Endothelial cell (in vitro differentiated cells): ENCODE measurements around the gene PPP1R10. TPM values are rescaled to one million over a fixed set of nuclear protein-coding genes. Genes with fewer than 3 reads are reported as not detected.

Experiments used
- DNase-seq: peaks from one replicate; pipeline ENCODE4 v3.0.0; 2021; ENCODE audit warnings: low spot score
- H3K27ac Mint-ChIP-seq: one replicate; pipeline ENCODE4 v1.8.0; 2021; ENCODE audit warnings: mixed read lengths, inconsistent platforms; ENCODE audit not compliant: unreplicated experiment
- H3K27me3 Mint-ChIP-seq: one replicate; pipeline ENCODE4 v1.8.0; 2021; ENCODE audit warnings: mild to moderate bottlenecking, moderate library complexity, mixed read lengths, inconsistent platforms; ENCODE audit not compliant: unreplicated experiment
- H3K36me3 Mint-ChIP-seq: one replicate; pipeline ENCODE4 v1.8.0; 2021; ENCODE audit warnings: mild to moderate bottlenecking, low read depth, mixed read lengths, inconsistent platforms; ENCODE audit not compliant: unreplicated experiment
- H3K4me1 Mint-ChIP-seq: one replicate; pipeline ENCODE4 v1.8.0; 2021; ENCODE audit warnings: mild to moderate bottlenecking, mixed read lengths, inconsistent platforms; ENCODE audit not compliant: unreplicated experiment
- H3K4me3 Mint-ChIP-seq: one replicate; pipeline ENCODE4 v1.8.0; 2021; ENCODE audit warnings: mild to moderate bottlenecking, mixed read lengths, inconsistent platforms; ENCODE audit not compliant: unreplicated experiment
- H3K9me3 Mint-ChIP-seq: one replicate; pipeline ENCODE4 v1.8.0; 2021; ENCODE audit warnings: mixed read lengths, inconsistent platforms; ENCODE audit not compliant: unreplicated experiment
- CTCF ChIP-seq: fragments of 200-600 bp; sonication (generic); IDR thresholded peaks from one replicate; pipeline ENCODE4 v1.5.0; 2021; ENCODE audit warnings: antibody characterized with exemption; ENCODE audit not compliant: unreplicated experiment
- total RNA-seq: library from RNA; stranded (reverse); fragmentation: NEBNext Ultra II Directional; extraction: Animal tissue kit (Norgen Biotek cat#: 25700); gene quantifications from one replicate; pipeline ENCODE4 v1.2.1, GENCODE V29; 2021; ENCODE audit not compliant: unreplicated experiment

PPP1R10 gene
- total RNA-seq, 1 donor from 2014 or later = 75.8 TPM

- no peaks in the 10 kb centered on the region for H3K9me3 Mint-ChIP-seq
- no peak for DNase-seq
- H3K36me3 Mint-ChIP-seq = peaks cover 19% of the 10 kb centered on the region
- peaks cover 52% of the 10 kb centered on the region for H3K4me1 Mint-ChIP-seq
- peak overlapping the region; percentile 52 for H3K4me3 Mint-ChIP-seq
- peaks cover 24% of the 10 kb centered on the region for H3K27me3 Mint-ChIP-seq
- no peak for TF ChIP-seq CTCF
- peak overlapping the region; percentile 33 for H3K27ac Mint-ChIP-seq
Measured at GRCh38 chr6:30573113-30573512, 43.9 kb downstream of the PPP1R10 start.

DNA sequence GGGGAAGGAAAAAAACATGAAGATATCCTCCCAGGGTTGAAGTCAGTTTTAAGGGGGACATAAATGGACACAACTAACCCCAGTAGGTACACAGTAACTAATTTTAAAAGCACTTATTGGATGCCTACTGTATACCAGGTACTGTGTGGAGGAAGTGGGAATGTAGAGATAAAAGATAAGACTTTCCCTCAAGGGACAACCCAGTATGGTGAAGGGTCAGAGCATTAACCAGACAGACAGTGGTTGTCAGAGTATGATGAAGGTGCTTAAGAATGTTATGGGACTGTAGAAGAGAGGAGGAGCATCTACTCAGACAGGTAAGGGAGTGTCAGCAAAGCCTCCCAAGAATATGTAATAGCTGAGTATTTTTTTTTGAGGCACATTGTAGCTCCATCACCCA, 44.9 kb downstream of the PPP1R10 start:
- H3K9me3 Mint-ChIP-seq = no peaks in the 10 kb centered on the region

DNA sequence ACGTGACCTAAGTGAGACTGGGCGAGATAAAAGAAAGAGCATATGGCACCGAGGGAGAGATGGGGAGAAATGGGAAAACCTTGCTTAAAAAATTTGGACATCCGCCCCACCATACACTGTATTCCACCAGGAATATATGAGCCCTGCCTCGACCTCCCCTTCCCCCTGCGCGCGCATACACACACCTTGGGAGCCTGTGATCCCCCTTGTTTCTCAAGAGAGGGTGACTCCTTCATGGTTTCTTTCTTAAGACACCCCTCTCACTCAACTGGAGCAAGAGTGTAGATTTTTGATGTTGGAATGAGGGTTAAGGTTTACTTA, 45.3 kb downstream of the PPP1R10 start:
- peaks cover 43% of the 10 kb centered on the region for H3K4me1 Mint-ChIP-seq
- H3K27me3 Mint-ChIP-seq = peaks cover 20% of the 10 kb centered on the region
- peak overlapping the region; percentile 95 for H3K4me3 Mint-ChIP-seq
- DNase-seq = no peak
- peaks cover 9% of the 10 kb centered on the region for H3K36me3 Mint-ChIP-seq
- no peaks in the 10 kb centered on the region for H3K9me3 Mint-ChIP-seq
- peak overlapping the region; percentile 99 for H3K27ac Mint-ChIP-seq
- TF ChIP-seq CTCF = no peak

More for the DNA sequence above, 44.9 kb downstream of the PPP1R10 start:
- H3K36me3 Mint-ChIP-seq = peaks cover 10% of the 10 kb centered on the region
- H3K4me3 Mint-ChIP-seq = peak overlapping the region; percentile 95
- TF ChIP-seq CTCF = no peak
- peak overlapping the region; percentile 99 for H3K27ac Mint-ChIP-seq
- no peak for DNase-seq
- peaks cover 22% of the 10 kb centered on the region for H3K27me3 Mint-ChIP-seq
- peaks cover 43% of the 10 kb centered on the region for H3K4me1 Mint-ChIP-seq

GRCh38 chr6:30571075-30571761, 45.8 kb downstream of the PPP1R10 start, which contains the start of gene ABCF1:
TSS of gene ABCF1 (plus strand) at chr6:30571442. CDS start at chr6:30571488, 46 bp downstream.
- no peaks in the 10 kb centered on the region for H3K9me3 Mint-ChIP-seq
- TF ChIP-seq CTCF = no peak
- H3K36me3 Mint-ChIP-seq = peaks cover 4% of the 10 kb centered on the region
- peaks cover 18% of the 10 kb centered on the region for H3K27me3 Mint-ChIP-seq
- peak within 1 kb of the TSS; percentile 95 for H3K4me3 Mint-ChIP-seq
- H3K27ac Mint-ChIP-seq = peak within 1 kb of the TSS; percentile 99
- DNase-seq = peak; percentile 100
- peaks cover 43% of the 10 kb centered on the region for H3K4me1 Mint-ChIP-seq

DNA sequence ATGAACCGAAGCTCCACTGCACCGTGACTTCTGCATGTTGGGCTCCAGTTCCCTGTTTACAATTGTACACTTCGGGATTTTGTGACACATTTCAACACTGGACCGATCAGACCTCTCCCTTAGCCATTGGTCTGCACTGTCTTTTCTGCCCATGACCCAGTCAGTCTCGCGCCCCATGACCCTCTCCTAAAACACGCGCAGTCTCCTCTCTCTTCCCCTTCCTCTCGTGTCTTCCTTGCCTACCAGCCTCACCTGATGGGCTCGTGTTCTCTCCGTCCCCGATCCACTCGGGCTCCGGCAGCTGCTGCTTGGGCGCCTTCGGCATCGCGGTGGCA, 46.3 kb downstream of the PPP1R10 start:
- DNase-seq = no peak
- Mint-ChIP-seq H3K27ac (peak overlapping the region; percentile 94), H3K27me3 (peaks cover 18% of the 10 kb centered on the region), H3K36me3 (peaks cover 4% of the 10 kb centered on the region), H3K4me1 (peaks cover 43% of the 10 kb centered on the region), H3K4me3 (peak overlapping the region; percentile 95), H3K9me3 (no peaks in the 10 kb centered on the region)
- no peak for TF ChIP-seq CTCF
